Fibroblast of lung (primary cell): ENCODE measurements around the gene GRIK5. TPM values are rescaled to one million over a fixed set of nuclear protein-coding genes. Genes with fewer than 3 reads are reported as not detected.

Source experiments
- DNase-seq, 2 donors: peaks; one replicate each; pipeline versions ENCODE4 v3.0.0 to v3.0.0-alpha.2; 2010; ENCODE audit warnings: low read depth in 2 of 2
- H2AFZ ChIP-seq: 2 replicates; pipeline ENCODE4 v1.5.1; 2012; ENCODE audit warnings: low read length, control low read depth, inconsistent platforms
- H3K27ac ChIP-seq: 2 replicates; pipeline ENCODE4 v1.5.1; 2011; ENCODE audit warnings: low read length, control low read depth; ENCODE audit not compliant: insufficient read depth
- H3K27me3 ChIP-seq: 2 replicates; pipeline ENCODE4 v1.5.1; 2011; ENCODE audit warnings: mild to moderate bottlenecking, low read length; ENCODE audit not compliant: control insufficient read depth, insufficient read depth
- H3K36me3 ChIP-seq: 2 replicates; pipeline ENCODE4 v1.5.1; 2011; ENCODE audit warnings: low read length; ENCODE audit not compliant: control insufficient read depth, insufficient read depth
- H3K4me1 ChIP-seq: 2 replicates; pipeline ENCODE4 v1.5.1; 2011; ENCODE audit warnings: low read length; ENCODE audit not compliant: control insufficient read depth, insufficient read depth; ENCODE audit errors: extremely low read depth
- H3K4me2 ChIP-seq: 2 replicates; pipeline ENCODE4 v1.5.1; 2011; ENCODE audit warnings: low read length, control low read depth; ENCODE audit not compliant: insufficient read depth; ENCODE audit errors: extremely low read depth
- H3K4me3 ChIP-seq, 4 experiments: fragments of 200-600 bp in 1 of 4; sonication (generic) in 1 of 4; replicated peaks in 1 of 4; 2 replicates each; pipeline ENCODE4 v1.5.1; 2011 to 2016; ENCODE audit warnings: low read length in 4 of 4, low read depth in 3 of 4, mild to moderate bottlenecking in 3 of 4, control low read depth in 2 of 4, inconsistent platforms in 1 of 4, mixed read lengths in 1 of 4; ENCODE audit not compliant: insufficient read depth in 1 of 4; ENCODE audit errors: control extremely low read depth in 1 of 4
- H3K79me2 ChIP-seq: 2 replicates; pipeline ENCODE4 v1.5.1; 2012; ENCODE audit warnings: mild to moderate bottlenecking, low read length, inconsistent platforms; ENCODE audit not compliant: control insufficient read depth, insufficient read depth
- H3K9ac ChIP-seq: 2 replicates; pipeline ENCODE4 v1.5.1; 2011; ENCODE audit warnings: mild to moderate bottlenecking, low read length, control low read depth; ENCODE audit not compliant: insufficient read depth
- H3K9me3 ChIP-seq: 2 replicates; pipeline ENCODE4 v1.5.1; 2012; ENCODE audit warnings: low read depth, low read length; ENCODE audit not compliant: control insufficient read depth, insufficient read depth
- H4K20me1 ChIP-seq: 2 replicates; pipeline ENCODE4 v1.5.1; 2011; ENCODE audit warnings: low read length; ENCODE audit not compliant: control insufficient read depth, insufficient read depth; ENCODE audit errors: extremely low read depth
- EZH2 ChIP-seq: IDR thresholded peaks from 2 replicates; pipeline ENCODE4 v1.5.1; 2012; ENCODE audit warnings: low read length, control low read depth, mild to moderate bottlenecking; ENCODE audit errors: missing control alignments
- polyA plus RNA-seq, 2 donors: library from polyadenylated mRNA; depleted of rRNA in 1 of 2; stranded (reverse) in 1 of 2; unstranded in 1 of 2; fragments of >200 nt; gene quantifications; 2 replicates each; pipeline ENCODE4 v1.2.1, GENCODE V29; 2011 to 2012; ENCODE audit warnings: missing spikeins in 1 of 2
- total RNA-seq: library from RNA; depleted of rRNA; stranded (reverse); fragments of >200 nt; gene quantifications from 2 replicates; pipeline ENCODE4 v1.2.1, GENCODE V29; 2014
- TF ChIP-seq, protein P1 (sequence below), 2 donors: IDR thresholded peaks in 1 of 2; conservative IDR thresholded peaks in 1 of 2; 1 replicate in 1 of 2; 2 replicates in 1 of 2; pipeline ENCODE4 v1.5.1; 2011 to 2012; ENCODE audit warnings: low read length in 2 of 2, control low read depth in 1 of 2, inconsistent platforms in 1 of 2, low read depth in 1 of 2, mild to moderate bottlenecking in 1 of 2

GRIK5 gene
- total and polyA plus RNA-seq, 2 donors (not counting 1 experiment from before 2014, with no cell fraction given) = 0.03 to 3.5 TPM

DNA sequence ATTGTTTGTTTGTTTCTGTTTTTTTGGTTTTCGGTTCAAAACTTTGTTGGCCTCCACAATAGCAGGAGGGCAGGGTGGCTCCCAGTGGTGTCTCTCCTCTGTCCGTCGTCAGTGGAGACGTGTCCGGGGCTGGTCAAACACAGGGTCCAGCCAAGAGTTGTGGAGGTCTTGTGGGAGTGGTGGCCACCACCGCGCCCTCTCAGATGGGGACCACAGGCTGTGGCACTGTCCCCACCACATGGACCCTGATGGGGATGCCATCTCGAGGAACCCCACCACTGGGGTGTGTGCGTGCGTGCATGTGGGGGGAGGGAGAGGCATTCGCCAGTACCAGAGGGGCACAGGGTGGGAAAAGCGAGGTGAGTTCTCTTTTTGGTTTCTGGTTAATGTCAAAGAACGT lies 19.8 kb upstream of the GRIK5 start:
- no peak for DNase-seq

DNA sequence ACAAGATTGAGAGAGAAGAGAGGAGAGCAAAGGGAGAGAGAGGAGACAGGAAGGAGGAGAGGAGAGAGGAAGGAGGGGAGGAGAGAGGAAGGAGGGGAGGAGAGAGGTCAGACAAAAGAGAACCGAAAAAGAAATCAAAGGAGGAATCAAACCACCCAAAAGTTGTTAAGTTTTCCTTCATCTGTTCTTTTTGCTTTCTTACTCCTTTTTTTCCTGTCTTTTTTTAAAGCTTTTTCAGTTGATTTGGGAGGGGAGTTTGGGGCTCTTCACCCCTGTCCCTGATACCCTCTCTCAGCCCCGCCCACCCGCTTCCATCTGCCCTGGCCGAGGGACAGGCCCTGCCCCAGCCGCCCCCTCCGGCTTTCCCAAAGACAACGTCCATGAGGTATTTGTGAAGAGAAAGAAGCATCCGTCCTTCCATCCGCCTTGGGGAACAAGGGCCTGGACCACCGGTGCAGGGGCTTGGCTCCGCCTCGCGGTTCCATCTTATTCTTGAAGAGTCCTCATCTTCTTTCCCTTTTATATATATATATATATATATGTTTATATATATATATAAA lies 19.3 kb upstream of the GRIK5 start:
- peaks cover 9% of the 10 kb centered on the region for H3K4me1 ChIP-seq
- H3K4me2 ChIP-seq = peak overlapping the region; percentile 28

More for the DNA sequence above, 19.8 kb upstream of the GRIK5 start:
- Histone ChIP-seq H3K9me3 (no peaks in the 10 kb centered on the region), H3K4me1 (peaks cover 9% of the 10 kb centered on the region), H3K9ac (no peak overlapping the region), H3K27ac (no peak overlapping the region), H3K27me3 (no peaks in the 10 kb centered on the region), H3K36me3 (no peaks in the 10 kb centered on the region), H4K20me1 (no peaks in the 10 kb centered on the region), H3K4me3 (no peak overlapping the region), H2AFZ (no peak overlapping the region), H3K79me2 (no peaks in the 10 kb centered on the region), H3K4me2 (no peak overlapping the region)
- TF ChIP-seq, protein P1, sequence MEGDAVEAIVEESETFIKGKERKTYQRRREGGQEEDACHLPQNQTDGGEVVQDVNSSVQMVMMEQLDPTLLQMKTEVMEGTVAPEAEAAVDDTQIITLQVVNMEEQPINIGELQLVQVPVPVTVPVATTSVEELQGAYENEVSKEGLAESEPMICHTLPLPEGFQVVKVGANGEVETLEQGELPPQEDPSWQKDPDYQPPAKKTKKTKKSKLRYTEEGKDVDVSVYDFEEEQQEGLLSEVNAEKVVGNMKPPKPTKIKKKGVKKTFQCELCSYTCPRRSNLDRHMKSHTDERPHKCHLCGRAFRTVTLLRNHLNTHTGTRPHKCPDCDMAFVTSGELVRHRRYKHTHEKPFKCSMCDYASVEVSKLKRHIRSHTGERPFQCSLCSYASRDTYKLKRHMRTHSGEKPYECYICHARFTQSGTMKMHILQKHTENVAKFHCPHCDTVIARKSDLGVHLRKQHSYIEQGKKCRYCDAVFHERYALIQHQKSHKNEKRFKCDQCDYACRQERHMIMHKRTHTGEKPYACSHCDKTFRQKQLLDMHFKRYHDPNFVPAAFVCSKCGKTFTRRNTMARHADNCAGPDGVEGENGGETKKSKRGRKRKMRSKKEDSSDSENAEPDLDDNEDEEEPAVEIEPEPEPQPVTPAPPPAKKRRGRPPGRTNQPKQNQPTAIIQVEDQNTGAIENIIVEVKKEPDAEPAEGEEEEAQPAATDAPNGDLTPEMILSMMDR (conservative IDR thresholded peaks at IDR 0.05 in 1 of 2, IDR thresholded peaks at IDR 0.05 in 1 of 2; ENCODE audit: low read depth in 1 of 2, low read length in 2 of 2) = no peak
- no peak for TF ChIP-seq EZH2

DNA sequence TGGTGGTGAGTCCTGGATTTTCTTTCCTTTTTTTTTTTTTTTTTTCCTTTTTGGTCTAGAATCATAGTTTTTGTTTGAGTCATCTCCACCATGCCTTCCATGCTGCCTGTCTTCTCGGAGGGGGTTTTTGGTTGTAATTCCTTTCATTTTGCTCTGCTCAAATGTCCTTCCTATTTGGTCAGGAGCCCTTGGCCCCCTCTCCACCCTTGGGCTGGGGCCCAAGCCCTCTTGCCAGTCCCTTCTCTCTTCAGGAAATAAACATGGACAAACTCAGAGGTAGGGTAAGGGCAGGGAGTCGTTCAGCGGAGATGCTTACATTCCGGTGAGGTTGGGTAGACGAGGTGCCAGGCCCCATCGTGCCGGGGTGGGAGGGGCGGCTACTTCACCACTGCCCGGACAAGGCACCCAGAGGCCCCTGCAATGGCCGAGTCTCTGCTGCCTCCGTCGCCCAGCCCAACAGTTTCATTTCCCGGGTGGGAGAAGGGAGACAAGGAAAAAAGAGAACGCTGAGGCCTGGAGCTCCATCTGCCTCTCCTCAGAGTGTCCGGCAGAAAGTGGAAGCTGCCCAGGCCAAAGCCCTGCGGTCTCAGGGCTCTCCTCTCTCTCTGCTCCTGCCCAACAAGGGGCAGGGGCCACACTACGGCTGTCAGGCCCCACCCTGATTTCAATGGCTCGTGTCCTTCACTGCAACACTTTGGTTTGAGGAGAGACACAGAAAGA lies 18.6 kb upstream of the GRIK5 start:
- Histone ChIP-seq H3K9me3 (no peaks in the 10 kb centered on the region), H3K36me3 (no peaks in the 10 kb centered on the region), H3K9ac (no peak overlapping the region), H3K4me3 (peak overlapping the region in 1 of 4 experiments; percentile 14), H4K20me1 (no peaks in the 10 kb centered on the region), H3K27ac (peak overlapping the region; percentile 65), H3K4me1 (peaks cover 9% of the 10 kb centered on the region), H3K4me2 (peak overlapping the region; percentile 28), H3K79me2 (no peaks in the 10 kb centered on the region), H2AFZ (peak overlapping the region; percentile 69), H3K27me3 (no peaks in the 10 kb centered on the region)
- DNase-seq = peak; percentile 59 to 83
- no peak for TF ChIP-seq EZH2
- TF ChIP-seq, protein P1 (conservative IDR thresholded peaks at IDR 0.05 in 1 of 2, IDR thresholded peaks at IDR 0.05 in 1 of 2; ENCODE audit: low read depth in 1 of 2, low read length in 2 of 2) = no peak

More for the DNA sequence above, 19.3 kb upstream of the GRIK5 start:
- Histone ChIP-seq H3K79me2 (no peaks in the 10 kb centered on the region), H3K4me3 (no peak overlapping the region), H4K20me1 (no peaks in the 10 kb centered on the region), H3K9ac (no peak overlapping the region), H3K36me3 (no peaks in the 10 kb centered on the region), H3K27me3 (no peaks in the 10 kb centered on the region), H3K27ac (peak overlapping the region; percentile 65), H2AFZ (peak overlapping the region; percentile 69), H3K9me3 (no peaks in the 10 kb centered on the region)
- DNase-seq = no peak
- TF ChIP-seq, protein P1 (conservative IDR thresholded peaks at IDR 0.05 in 1 of 2, IDR thresholded peaks at IDR 0.05 in 1 of 2; ENCODE audit: low read depth in 1 of 2, low read length in 2 of 2) = no peak
- TF ChIP-seq EZH2 = no peak
